Erythroblast (primary cell): Measurements from ENCODE around the gene SLC22A16.
A peak's percentile ranks its signal among the peaks of the same experiment; 100 is the strongest.
"Not testable (repeated sequence)": the region's sequence is repeated elsewhere in the genome, so short reads cannot be mapped to it uniquely, and the experiment has no call there.

Source experiments
- DNase-seq, 2 experiments: peaks; one replicate each; lab custom pipeline; 2025; lab: John Stamatoyannopoulos, UW
- GATA1 ChIP-seq: IDR thresholded peaks from 2 replicates; pipeline ENCODE4 v1.6.1; 2011; ENCODE audit warnings: low read depth, mild to moderate bottlenecking, control low read depth, low read length, moderate library complexity
- POLR2A ChIP-seq: IDR thresholded peaks from 2 replicates; pipeline ENCODE4 v1.6.1; 2011; ENCODE audit warnings: mild to moderate bottlenecking, low read length

The SLC22A16 gene

GRCh38 chr6:110476046-110476849 is at the start of gene SLC22A16:
SLC22A16 (minus strand) TSS chr6:110476613; CDS start chr6:110476574, 39 bp downstream.
- TF ChIP-seq POLR2A (no peak), GATA1 (no peak)
- peak; percentile 28 to 44 for DNase-seq

- TF ChIP-seq POLR2A (no peak), GATA1 (no peak)
- no peak for DNase-seq
Observed at GRCh38 chr6:110525001-110525400, 48.6 kb upstream of the SLC22A16 start.

GRCh38 chr6:110524305-110524704 is 47.9 kb upstream of the SLC22A16 start:
- no peak for DNase-seq
- TF ChIP-seq GATA1 (no peak), POLR2A (no peak)

- TF ChIP-seq POLR2A (no peak), GATA1 (no peak)
- DNase-seq: no peak
Observed at GRCh38 chr6:110523451-110524021, 47.1 kb upstream of the SLC22A16 start.

- DNase-seq: no peak
- TF ChIP-seq GATA1: no peak
- TF ChIP-seq POLR2A: no peak
Observed at GRCh38 chr6:110522427-110522826, 46.0 kb upstream of the SLC22A16 start.

- no peak for TF ChIP-seq GATA1
- TF ChIP-seq POLR2A: no peak
- DNase-seq: no peak
Observed at GRCh38 chr6:110520992-110521543, 44.7 kb upstream of the SLC22A16 start.

GRCh38 chr6:110520209-110520965 is 44.0 kb upstream of the SLC22A16 start:
- DNase-seq: no peak
- TF ChIP-seq GATA1: no peak
- no peak for TF ChIP-seq POLR2A

GRCh38 chr6:110517601-110518281 is 41.3 kb upstream of the SLC22A16 start:
- no peak for DNase-seq
- TF ChIP-seq POLR2A: no peak

GRCh38 chr6:110517034-110517433 is 40.6 kb upstream of the SLC22A16 start:
- DNase-seq: no peak
- TF ChIP-seq GATA1 (no peak), POLR2A (no peak)

GRCh38 chr6:110514818-110515217 is 38.4 kb upstream of the SLC22A16 start:
- TF ChIP-seq GATA1 (no peak), POLR2A (no peak)
- DNase-seq: no peak

GRCh38 chr6:110512991-110513390 is 36.6 kb upstream of the SLC22A16 start:
- no peak for DNase-seq
- no peak for TF ChIP-seq POLR2A
- TF ChIP-seq GATA1: no peak

GRCh38 chr6:110512549-110512948 is 36.1 kb upstream of the SLC22A16 start:
- DNase-seq: not testable (repeated sequence)

- TF ChIP-seq POLR2A (no peak), GATA1 (no peak)
- DNase-seq: no peak
Observed at GRCh38 chr6:110511401-110511800, 35.0 kb upstream of the SLC22A16 start.
